Measurements from ENCODE around the gene B3GNT8. TPM values are rescaled to one million over a fixed set of nuclear protein-coding genes. Genes with fewer than 3 reads are reported as not detected.
"Not testable (repeated sequence)": the region's sequence is repeated elsewhere in the genome, so short reads cannot be mapped to it uniquely, and the experiment has no call there.

The B3GNT8 gene
- total RNA-seq = 1 to 10 TPM in 4 of 8 experiments, under 1 TPM in 4; 0.50 to 3.1 (median 1.4) TPM

GRCh38 chr19:41426952-41427646 lies at the start of gene B3GNT8:
B3GNT8 (minus strand) TSS chr19:41427374; CDS start chr19:41426778, 596 bp downstream.
- in situ Hi-C loops (cut with MboI; ENCODE audit: low pct_unique_long_range_greater_than_20kb in 2 of 9, low sequenced_read_pairs in 9 of 9, unreplicated experiment in 9 of 9) = loop anchor here in 1 of 9 experiments (25.0 kb wide), 1 partner anchor 135 kb away; no protein-coding TSS in a partner anchor
- peak; percentile 86 to 95 (median 94) for ATAC-seq (replicated peaks in 6 of 8)
- Histone ChIP-seq H3K4me1 (replicated peaks in 1 of 2) (peaks cover 19 to 23% of the 10 kb centered on the region in 2 donors), H3K4me3 (peak within 1 kb of the TSS in 4 of 5 donors; percentile 18 to 40 (median 24)), H3K27ac (peak within 1 kb of the TSS; percentile 66 to 85)
- WGBS, 10 experiments = 0 to 34% (median 26%) methylated on average over 1 to 3 of the region's 19 CpGs; no CpG with 5 or more reads in 7 of the 10 experiments

GRCh38 chr19:41476583-41476982 lies 49.4 kb upstream of the B3GNT8 start:
- Histone ChIP-seq H3K27ac (no peak overlapping the region), H3K4me1 (replicated peaks in 1 of 2) (no peaks in the 10 kb centered on the region), H3K4me3 (no peak overlapping the region)
- in situ Hi-C loops (cut with MboI; ENCODE audit: low pct_unique_long_range_greater_than_20kb in 2 of 9, low sequenced_read_pairs in 9 of 9, unreplicated experiment in 9 of 9) = no loop called here
- no peak for ATAC-seq (replicated peaks in 6 of 8)

GRCh38 chr19:41463257-41464256 lies 36.4 kb upstream of the B3GNT8 start:
- WGBS, 10 experiments = 21 to 100% (median 50%) methylated on average over 1 to 8 of the region's 22 CpGs; no CpG with 5 or more reads in 2 of the 10 experiments
- H3K4me1 ChIP-seq (replicated peaks in 1 of 2); H3K27ac ChIP-seq; H3K4me3 ChIP-seq; ATAC-seq (replicated peaks in 6 of 8): not testable (repeated sequence)
- in situ Hi-C loops (cut with MboI; ENCODE audit: low pct_unique_long_range_greater_than_20kb in 2 of 9, low sequenced_read_pairs in 9 of 9, unreplicated experiment in 9 of 9) = loop anchor here in 1 of 9 experiments (25.0 kb wide), 1 partner anchor 99 kb away; no protein-coding TSS in a partner anchor

GRCh38 chr19:41462497-41462896 lies 35.3 kb upstream of the B3GNT8 start:
- Histone ChIP-seq H3K4me3 (no peak overlapping the region), H3K27ac (no peak overlapping the region), H3K4me1 (replicated peaks in 1 of 2) (no peaks in the 10 kb centered on the region)
- 0 to 80% (median 48%) methylated on average over 1 to 6 of the region's 6 CpGs; no CpG with 5 or more reads in 2 of the 10 experiments for WGBS, 10 experiments
- no peak for ATAC-seq (replicated peaks in 6 of 8)
- in situ Hi-C loops (cut with MboI; ENCODE audit: low pct_unique_long_range_greater_than_20kb in 2 of 9, low sequenced_read_pairs in 9 of 9, unreplicated experiment in 9 of 9) = loop anchor here in 1 of 9 experiments (25.0 kb wide), 1 partner anchor 100 kb away; no protein-coding TSS in a partner anchor

- WGBS, 10 experiments = 33 to 100% (median 41%) methylated on average over 1 of the region's 1 CpG; no CpG with 5 or more reads in 4 of the 10 experiments
- Histone ChIP-seq H3K4me3 (no peak overlapping the region), H3K27ac (no peak overlapping the region), H3K4me1 (replicated peaks in 1 of 2) (no peaks in the 10 kb centered on the region)
- ATAC-seq (replicated peaks in 6 of 8) = no peak
- in situ Hi-C loops (cut with MboI; ENCODE audit: low pct_unique_long_range_greater_than_20kb in 2 of 9, low sequenced_read_pairs in 9 of 9, unreplicated experiment in 9 of 9) = loop anchor here in 1 of 9 experiments (25.0 kb wide), 1 partner anchor 105 kb away; no protein-coding TSS in a partner anchor
Observed at GRCh38 chr19:41457241-41457640, 30.1 kb upstream of the B3GNT8 start.

GRCh38 chr19:41456342-41456918 lies 29.3 kb upstream of the B3GNT8 start:
- ATAC-seq (replicated peaks in 6 of 8) = no peak
- in situ Hi-C loops (cut with MboI; ENCODE audit: low pct_unique_long_range_greater_than_20kb in 2 of 9, low sequenced_read_pairs in 9 of 9, unreplicated experiment in 9 of 9) = loop anchor here in 1 of 9 experiments (25.0 kb wide), 1 partner anchor 106 kb away; no protein-coding TSS in a partner anchor
- Histone ChIP-seq H3K4me3 (no peak overlapping the region), H3K4me1 (replicated peaks in 1 of 2) (no peaks in the 10 kb centered on the region), H3K27ac (no peak overlapping the region)
- 0 to 56% (median 27%) methylated on average over 1 to 7 of the region's 7 CpGs for WGBS, 10 experiments

- in situ Hi-C loops (cut with MboI; ENCODE audit: low pct_unique_long_range_greater_than_20kb in 2 of 9, low sequenced_read_pairs in 9 of 9, unreplicated experiment in 9 of 9) = loop anchor here in 1 of 9 experiments (25.0 kb wide), 1 partner anchor 106 kb away; no protein-coding TSS in a partner anchor
- Histone ChIP-seq H3K4me1 (replicated peaks in 1 of 2) (no peaks in the 10 kb centered on the region), H3K27ac (no peak overlapping the region), H3K4me3 (no peak overlapping the region)
- ATAC-seq (replicated peaks in 6 of 8) = no peak
- 0 to 80% (median 27%) methylated on average over 1 to 2 of the region's 2 CpGs; no CpG with 5 or more reads in 3 of the 10 experiments for WGBS, 10 experiments
Observed at GRCh38 chr19:41455936-41456335, 28.8 kb upstream of the B3GNT8 start.

GRCh38 chr19:41452584-41453275 lies 25.6 kb upstream of the B3GNT8 start:
- in situ Hi-C loops (cut with MboI; ENCODE audit: low pct_unique_long_range_greater_than_20kb in 2 of 9, low sequenced_read_pairs in 9 of 9, unreplicated experiment in 9 of 9) = loop anchor here in 1 of 9 experiments (25.0 kb wide), 1 partner anchor 110 kb away; no protein-coding TSS in a partner anchor
- WGBS, 10 experiments = 32 to 100% (median 55%) methylated on average over 1 to 5 of the region's 6 CpGs; no CpG with 5 or more reads in 6 of the 10 experiments
- Histone ChIP-seq H3K27ac (no peak overlapping the region), H3K4me3 (no peak overlapping the region), H3K4me1 (replicated peaks in 1 of 2) (no peaks in the 10 kb centered on the region)
- no peak for ATAC-seq (replicated peaks in 6 of 8)

- ATAC-seq (replicated peaks in 6 of 8) = peak in 1 of 8 experiments; percentile 9
- in situ Hi-C loops (cut with MboI; ENCODE audit: low pct_unique_long_range_greater_than_20kb in 2 of 9, low sequenced_read_pairs in 9 of 9, unreplicated experiment in 9 of 9) = loop anchor here in 4 of 9 experiments (10.0 to 25.0 kb wide), 2 partner anchors 112 to 115 kb away; no protein-coding TSS in a partner anchor
- no peaks in the 10 kb centered on the region for H3K4me1 ChIP-seq (replicated peaks in 1 of 2)
- H3K27ac ChIP-seq = no peak overlapping the region
- WGBS, 10 experiments = 20 to 100% (median 82%) methylated on average over 2 to 3 of the region's 3 CpGs; no CpG with 5 or more reads in 5 of the 10 experiments
- no peak overlapping the region for H3K4me3 ChIP-seq
Observed at GRCh38 chr19:41449865-41450178, 22.6 kb upstream of the B3GNT8 start.

- Histone ChIP-seq H3K27ac (no peak overlapping the region), H3K4me3 (no peak overlapping the region), H3K4me1 (replicated peaks in 1 of 2) (no peaks in the 10 kb centered on the region)
- in situ Hi-C loops (cut with MboI; ENCODE audit: low pct_unique_long_range_greater_than_20kb in 2 of 9, low sequenced_read_pairs in 9 of 9, unreplicated experiment in 9 of 9) = loop anchor here in 3 of 9 experiments (10.0 to 25.0 kb wide), 2 partner anchors 113 to 116 kb away; no protein-coding TSS in a partner anchor
- 0 to 40% (median 2%) methylated on average over 1 to 10 of the region's 22 CpGs; no CpG with 5 or more reads in 2 of the 10 experiments for WGBS, 10 experiments
- peak; percentile 93 to 99 (median 98) for ATAC-seq (replicated peaks in 6 of 8)
Observed at GRCh38 chr19:41449079-41449864, 22.1 kb upstream of the B3GNT8 start.

GRCh38 chr19:41447732-41448332 lies 20.7 kb upstream of the B3GNT8 start:
- ATAC-seq (replicated peaks in 6 of 8) = no peak
- 20 to 72% (median 50%) methylated on average over 1 to 9 of the region's 12 CpGs for WGBS, 10 experiments
- Histone ChIP-seq H3K4me1 (replicated peaks in 1 of 2) (no peaks in the 10 kb centered on the region), H3K27ac (no peak overlapping the region), H3K4me3 (no peak overlapping the region)
- in situ Hi-C loops (cut with MboI; ENCODE audit: low pct_unique_long_range_greater_than_20kb in 2 of 9, low sequenced_read_pairs in 9 of 9, unreplicated experiment in 9 of 9) = loop anchor here in 3 of 9 experiments (10.0 to 25.0 kb wide), 2 partner anchors 114 to 117 kb away; no protein-coding TSS in a partner anchor

All from motor neuron (in vitro differentiated cells).